SU-DHL-6 (cell line): ENCODE results near the gene BIRC2.

Experiments used
- CTCF ChIP-seq: fragments of 200-600 bp; sonication (generic); IDR thresholded peaks from one replicate; pipeline ENCODE4 v1.5.1; 2017; ENCODE audit warnings: antibody characterized with exemption, mild to moderate bottlenecking, low read length, moderate library complexity; ENCODE audit not compliant: insufficient read depth, poor library complexity, severe bottlenecking
- EZH2phosphoT487 ChIP-seq: fragments of 200-600 bp; sonication (generic), shearing (Covaris generic); conservative IDR thresholded peaks from 2 replicates; pipeline ENCODE4 v1.6.1; 2018; ENCODE audit warnings: mild to moderate bottlenecking, antibody characterized with exemption, low read length, moderate library complexity, mixed read lengths

GRCh38 chr11:102391549-102392237, 44.7 kb downstream of the BIRC2 start:
- TF ChIP-seq CTCF (no peak), EZH2phosphoT487 (no peak)
